Kidney capillary endothelial cell (primary cell): ENCODE data around the gene PXDC1.
"Not testable (repeated sequence)": the region's sequence is repeated elsewhere in the genome, so short reads cannot be mapped to it uniquely, and the experiment has no call there.

Source experiments
- DNase-seq: peaks from one replicate; pipeline ENCODE4 v3.0.0-alpha.2; 2018; ENCODE audit warnings: low spot score

The PXDC1 gene

GRCh38 chr6:3782876-3783832 is 31.6 kb upstream of the PXDC1 start:
- DNase-seq: no peak

GRCh38 chr6:3781504-3781903 is 30.0 kb upstream of the PXDC1 start:
- DNase-seq: no peak

GRCh38 chr6:3779574-3779849 is 28.0 kb upstream of the PXDC1 start:
- DNase-seq: no peak

GRCh38 chr6:3778701-3779573 is 27.4 kb upstream of the PXDC1 start:
- no peak for DNase-seq

- no peak for DNase-seq
Observed at GRCh38 chr6:3777730-3778461, 26.4 kb upstream of the PXDC1 start.

- no peak for DNase-seq
Observed at GRCh38 chr6:3776881-3777507, 25.5 kb upstream of the PXDC1 start.

- no peak for DNase-seq
Observed at GRCh38 chr6:3775847-3776246, 24.3 kb upstream of the PXDC1 start.

GRCh38 chr6:3775386-3775785 is 23.9 kb upstream of the PXDC1 start:
- no peak for DNase-seq

GRCh38 chr6:3773678-3774298 is 22.3 kb upstream of the PXDC1 start:
- DNase-seq: no peak

- DNase-seq: not testable (repeated sequence)
Observed at GRCh38 chr6:3772127-3772999, 20.9 kb upstream of the PXDC1 start.

- DNase-seq: no peak
Observed at GRCh38 chr6:3771407-3772011, 20.0 kb upstream of the PXDC1 start.

- DNase-seq: no peak
Observed at GRCh38 chr6:3770023-3770720, 18.7 kb upstream of the PXDC1 start.

- no peak for DNase-seq
Observed at GRCh38 chr6:3769610-3770009, 18.1 kb upstream of the PXDC1 start.

GRCh38 chr6:3768502-3768901 is 17.0 kb upstream of the PXDC1 start:
- no peak for DNase-seq

- DNase-seq: peak; percentile 67
Observed at GRCh38 chr6:3767483-3767882, 16.0 kb upstream of the PXDC1 start.

GRCh38 chr6:3766214-3766613 is 14.7 kb upstream of the PXDC1 start:
- no peak for DNase-seq

- DNase-seq: no peak
Observed at GRCh38 chr6:3765415-3765814, 13.9 kb upstream of the PXDC1 start.

- DNase-seq: no peak
Observed at GRCh38 chr6:3764516-3765335, 13.2 kb upstream of the PXDC1 start.

GRCh38 chr6:3762852-3763251 is 11.3 kb upstream of the PXDC1 start:
- no peak for DNase-seq
